Panc1 (cell line): ENCODE data around the gene TRIM25.

ENCODE experiments used
- CTCF ChIP-seq: fragments of 450-650 bp; IDR thresholded peaks from 2 replicates; pipeline ENCODE4 v1.5.1; 2017; ENCODE audit warnings: mild to moderate bottlenecking
- POLR2AphosphoS5 ChIP-seq: IDR thresholded peaks from 2 replicates; pipeline ENCODE4 v1.6.1; 2012; ENCODE audit warnings: mild to moderate bottlenecking, low read depth, low read length, moderate library complexity
- SIN3A ChIP-seq: IDR thresholded peaks from 2 replicates; pipeline ENCODE4 v1.6.1; 2012; ENCODE audit warnings: low read depth, mild to moderate bottlenecking, low read length, moderate library complexity, borderline replicate concordance; ENCODE audit not compliant: insufficient read depth
- TCF7L2 ChIP-seq: IDR thresholded peaks from 2 replicates; pipeline ENCODE4 v1.6.1; 2011; ENCODE audit warnings: mild to moderate bottlenecking, low read depth, low read length, inconsistent platforms
- TF ChIP-seq, protein P1 (sequence below), 2 experiments: IDR thresholded peaks; 2 replicates each; pipeline ENCODE4 v1.6.1; 2011 to 2012; ENCODE audit warnings: low read depth in 2 of 2, control low read depth in 1 of 2, low read length in 1 of 2, mild to moderate bottlenecking in 1 of 2, moderate library complexity in 1 of 2; ENCODE audit not compliant: insufficient read depth in 1 of 2

DNA sequence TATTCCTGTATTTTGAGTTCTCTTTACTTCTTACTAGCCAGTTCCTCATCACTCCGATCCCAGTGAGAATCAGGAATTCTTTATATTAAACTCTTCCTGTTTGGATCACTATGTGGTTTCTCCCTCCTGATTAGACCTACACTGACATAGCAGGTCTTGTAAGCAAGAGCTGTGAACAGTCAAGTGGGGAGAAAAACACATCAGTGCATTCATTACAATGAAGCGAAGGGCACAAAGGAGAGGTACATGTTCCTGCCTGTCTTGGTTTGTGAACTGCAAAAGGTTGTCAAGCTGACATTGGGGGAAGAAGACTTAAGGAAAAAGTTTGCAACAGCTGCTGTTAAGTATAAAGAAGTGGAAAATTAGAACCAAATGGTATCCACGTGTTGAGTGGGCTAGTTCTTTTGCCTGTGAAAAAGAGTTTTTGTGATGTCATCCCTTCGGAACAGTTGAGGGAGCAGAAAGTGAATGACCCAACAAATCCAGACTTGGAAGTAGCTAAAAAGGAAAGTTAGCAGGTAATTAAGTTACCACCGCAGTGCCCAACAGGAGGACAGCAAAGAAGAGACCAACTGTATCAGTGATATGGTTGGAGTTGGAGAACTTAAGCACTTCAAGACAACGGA, 23.0 kb upstream of the TRIM25 start:
- no peak for TF ChIP-seq CTCF
- no peak for TF ChIP-seq POLR2AphosphoS5
- TF ChIP-seq SIN3A = no peak
- no peak for TF ChIP-seq TCF7L2
- TF ChIP-seq, protein P1, sequence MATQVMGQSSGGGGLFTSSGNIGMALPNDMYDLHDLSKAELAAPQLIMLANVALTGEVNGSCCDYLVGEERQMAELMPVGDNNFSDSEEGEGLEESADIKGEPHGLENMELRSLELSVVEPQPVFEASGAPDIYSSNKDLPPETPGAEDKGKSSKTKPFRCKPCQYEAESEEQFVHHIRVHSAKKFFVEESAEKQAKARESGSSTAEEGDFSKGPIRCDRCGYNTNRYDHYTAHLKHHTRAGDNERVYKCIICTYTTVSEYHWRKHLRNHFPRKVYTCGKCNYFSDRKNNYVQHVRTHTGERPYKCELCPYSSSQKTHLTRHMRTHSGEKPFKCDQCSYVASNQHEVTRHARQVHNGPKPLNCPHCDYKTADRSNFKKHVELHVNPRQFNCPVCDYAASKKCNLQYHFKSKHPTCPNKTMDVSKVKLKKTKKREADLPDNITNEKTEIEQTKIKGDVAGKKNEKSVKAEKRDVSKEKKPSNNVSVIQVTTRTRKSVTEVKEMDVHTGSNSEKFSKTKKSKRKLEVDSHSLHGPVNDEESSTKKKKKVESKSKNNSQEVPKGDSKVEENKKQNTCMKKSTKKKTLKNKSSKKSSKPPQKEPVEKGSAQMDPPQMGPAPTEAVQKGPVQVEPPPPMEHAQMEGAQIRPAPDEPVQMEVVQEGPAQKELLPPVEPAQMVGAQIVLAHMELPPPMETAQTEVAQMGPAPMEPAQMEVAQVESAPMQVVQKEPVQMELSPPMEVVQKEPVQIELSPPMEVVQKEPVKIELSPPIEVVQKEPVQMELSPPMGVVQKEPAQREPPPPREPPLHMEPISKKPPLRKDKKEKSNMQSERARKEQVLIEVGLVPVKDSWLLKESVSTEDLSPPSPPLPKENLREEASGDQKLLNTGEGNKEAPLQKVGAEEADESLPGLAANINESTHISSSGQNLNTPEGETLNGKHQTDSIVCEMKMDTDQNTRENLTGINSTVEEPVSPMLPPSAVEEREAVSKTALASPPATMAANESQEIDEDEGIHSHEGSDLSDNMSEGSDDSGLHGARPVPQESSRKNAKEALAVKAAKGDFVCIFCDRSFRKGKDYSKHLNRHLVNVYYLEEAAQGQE (IDR thresholded peaks at IDR 0.05; ENCODE audit: insufficient read depth in 1 of 2, low read depth in 2 of 2, low read length in 1 of 2) = no peak
